KOPT-K1 (cell line): ENCODE measurements around the gene ALPP.
"Not testable (repeated sequence)": the region's sequence is repeated elsewhere in the genome, so short reads cannot be mapped to it uniquely, and the experiment has no call there.

ENCODE experiments used
- H3K27ac ChIP-seq: fragments of 200-600 bp; sonication (generic); 2 replicates; pipeline ENCODE4 v1.5.1; 2016; ENCODE audit warnings: antibody characterized with exemption, mild to moderate bottlenecking, low read depth, low read length; ENCODE audit not compliant: poor library complexity, severe bottlenecking
- H3K36me3 ChIP-seq: fragments of 200-600 bp; sonication (generic); 2 replicates; pipeline ENCODE4 v1.5.1; 2017; ENCODE audit warnings: antibody characterized with exemption, mild to moderate bottlenecking, low read length, moderate library complexity; ENCODE audit not compliant: insufficient read depth
- H3K9me3 ChIP-seq: fragments of 200-600 bp; sonication (generic); 2 replicates; pipeline ENCODE4 v1.5.1; 2017; ENCODE audit warnings: antibody characterized with exemption, low read length, mild to moderate bottlenecking; ENCODE audit not compliant: insufficient read depth, poor library complexity, severe bottlenecking

ALPP gene

GRCh38 chr2:232377841-232378734 lies 463 bp upstream of the ALPP start:
- no peaks in the 10 kb centered on the region for H3K36me3 ChIP-seq
- H3K27ac ChIP-seq, result no peak overlapping the region
- no peaks in the 10 kb centered on the region for H3K9me3 ChIP-seq

- H3K36me3 ChIP-seq, H3K9me3 ChIP-seq, H3K27ac ChIP-seq: not testable (repeated sequence)
Observed at GRCh38 chr2:232379610-232380590, 1.3 kb downstream of the ALPP start.

- H3K27ac ChIP-seq, H3K9me3 ChIP-seq, H3K36me3 ChIP-seq: not testable (repeated sequence)
Observed at GRCh38 chr2:232381204-232382031, 2.9 kb downstream of the ALPP start.

- Histone ChIP-seq H3K9me3 (no peaks in the 10 kb centered on the region), H3K27ac (no peak overlapping the region), H3K36me3 (no peaks in the 10 kb centered on the region)
Observed at GRCh38 chr2:232382331-232383225, 4.0 kb downstream of the ALPP start.

- Histone ChIP-seq H3K27ac (no peak overlapping the region), H3K9me3 (no peaks in the 10 kb centered on the region), H3K36me3 (no peaks in the 10 kb centered on the region)
Observed at GRCh38 chr2:232384466-232384865, 5.9 kb downstream of the ALPP start.

- not testable (repeated sequence) for H3K9me3 ChIP-seq, H3K27ac ChIP-seq, H3K36me3 ChIP-seq
Observed at GRCh38 chr2:232385058-232385457, 6.5 kb downstream of the ALPP start.

- H3K36me3 ChIP-seq, result no peaks in the 10 kb centered on the region
- no peaks in the 10 kb centered on the region for H3K9me3 ChIP-seq
- no peak overlapping the region for H3K27ac ChIP-seq
Observed at GRCh38 chr2:232385660-232386489, 7.3 kb downstream of the ALPP start.

GRCh38 chr2:232386490-232386739 lies 7.9 kb downstream of the ALPP start:
- H3K27ac ChIP-seq, result no peak overlapping the region
- H3K36me3 ChIP-seq, result no peaks in the 10 kb centered on the region
- H3K9me3 ChIP-seq, result no peaks in the 10 kb centered on the region

- Histone ChIP-seq H3K27ac (no peak overlapping the region), H3K9me3 (no peaks in the 10 kb centered on the region), H3K36me3 (no peaks in the 10 kb centered on the region)
Observed at GRCh38 chr2:232386740-232387450, 8.3 kb downstream of the ALPP start.

GRCh38 chr2:232387451-232388171 lies 9.1 kb downstream of the ALPP start:
- H3K27ac ChIP-seq, result no peak overlapping the region
- no peaks in the 10 kb centered on the region for H3K36me3 ChIP-seq
- no peaks in the 10 kb centered on the region for H3K9me3 ChIP-seq

- Histone ChIP-seq H3K9me3 (no peaks in the 10 kb centered on the region), H3K36me3 (no peaks in the 10 kb centered on the region), H3K27ac (no peak overlapping the region)
Observed at GRCh38 chr2:232388324-232388891, 9.9 kb downstream of the ALPP start.

- no peaks in the 10 kb centered on the region for H3K9me3 ChIP-seq
- H3K36me3 ChIP-seq, result no peaks in the 10 kb centered on the region
- no peak overlapping the region for H3K27ac ChIP-seq
Observed at GRCh38 chr2:232389327-232389726, 10.8 kb downstream of the ALPP start.
